ENCODE results near the gene SLC1A6. TPM values are rescaled to one million over a fixed set of nuclear protein-coding genes. Genes with fewer than 3 reads are reported as not detected.

SLC1A6 gene
- polyA plus RNA-seq, 1 experiment = not detected

DNA sequence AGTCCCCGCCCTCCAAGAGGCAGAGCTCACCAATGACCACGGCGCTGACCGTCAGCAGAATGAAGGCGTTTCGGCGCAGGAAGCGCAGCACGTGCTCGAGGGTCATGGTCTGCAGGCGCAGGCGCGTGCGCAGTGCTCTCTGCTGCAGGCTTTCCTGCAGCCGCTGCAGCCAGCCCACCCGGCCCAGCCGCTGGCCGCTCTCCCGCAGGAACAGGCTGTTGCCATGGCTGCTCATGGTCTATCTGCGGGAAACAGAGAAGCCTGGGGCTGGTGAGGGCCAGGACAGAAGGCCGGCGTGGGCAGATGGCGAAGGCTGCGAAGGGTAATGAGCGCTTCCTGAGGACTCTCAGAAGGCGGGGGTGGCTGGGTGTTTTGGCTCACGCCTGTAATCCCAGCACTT is 7.0 kb downstream of the SLC1A6 start:
- POLR2A ChIA-PET = no interaction called here
- DNase-seq (ENCODE audit: low read depth, low spot score) = no peak
- CTCF ChIA-PET = no interaction called here
- H3K27ac ChIP-seq (ENCODE audit: low read depth, low read length) = no peak overlapping the region
- no peaks in the 10 kb centered on the region for H3K27me3 ChIP-seq (ENCODE audit: control insufficient read depth, insufficient read depth, low read length)
- peaks cover 15% of the 10 kb centered on the region; the same call in 1 of the 2 replicates for H3K9me3 ChIP-seq (ENCODE audit: control insufficient read depth, insufficient read depth, low read length)
- H3K4me3 ChIP-seq (ENCODE audit: low read depth, low read length) = no peak overlapping the region
- TF ChIP-seq, protein P1, sequence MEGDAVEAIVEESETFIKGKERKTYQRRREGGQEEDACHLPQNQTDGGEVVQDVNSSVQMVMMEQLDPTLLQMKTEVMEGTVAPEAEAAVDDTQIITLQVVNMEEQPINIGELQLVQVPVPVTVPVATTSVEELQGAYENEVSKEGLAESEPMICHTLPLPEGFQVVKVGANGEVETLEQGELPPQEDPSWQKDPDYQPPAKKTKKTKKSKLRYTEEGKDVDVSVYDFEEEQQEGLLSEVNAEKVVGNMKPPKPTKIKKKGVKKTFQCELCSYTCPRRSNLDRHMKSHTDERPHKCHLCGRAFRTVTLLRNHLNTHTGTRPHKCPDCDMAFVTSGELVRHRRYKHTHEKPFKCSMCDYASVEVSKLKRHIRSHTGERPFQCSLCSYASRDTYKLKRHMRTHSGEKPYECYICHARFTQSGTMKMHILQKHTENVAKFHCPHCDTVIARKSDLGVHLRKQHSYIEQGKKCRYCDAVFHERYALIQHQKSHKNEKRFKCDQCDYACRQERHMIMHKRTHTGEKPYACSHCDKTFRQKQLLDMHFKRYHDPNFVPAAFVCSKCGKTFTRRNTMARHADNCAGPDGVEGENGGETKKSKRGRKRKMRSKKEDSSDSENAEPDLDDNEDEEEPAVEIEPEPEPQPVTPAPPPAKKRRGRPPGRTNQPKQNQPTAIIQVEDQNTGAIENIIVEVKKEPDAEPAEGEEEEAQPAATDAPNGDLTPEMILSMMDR (IDR thresholded peaks at IDR 0.05; ENCODE audit: low read depth, low read length) = no peak

DNA sequence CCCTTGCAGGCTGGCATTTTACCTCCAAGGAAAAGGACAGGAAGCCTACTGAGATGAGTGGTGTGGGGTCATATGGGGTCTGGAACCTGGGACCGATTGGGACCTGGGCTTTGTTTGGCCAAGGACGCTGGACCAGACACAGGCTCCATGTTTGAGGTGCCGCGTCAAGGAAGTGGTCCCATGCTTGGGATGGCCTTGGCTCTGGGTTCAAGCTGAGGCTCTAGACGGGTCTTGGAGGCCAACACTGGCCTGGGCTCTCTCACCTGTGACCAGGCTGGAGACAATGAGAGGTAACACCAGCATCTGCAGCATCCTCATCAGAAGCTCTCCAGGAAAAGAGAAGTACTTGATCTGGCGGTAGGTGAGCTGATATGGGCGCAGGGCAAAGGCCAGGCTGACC is 8.2 kb downstream of the SLC1A6 start:
- no peak for DNase-seq (ENCODE audit: low read depth, low spot score)
- no peak overlapping the region for H3K4me3 ChIP-seq (ENCODE audit: low read depth, low read length)
- no peak overlapping the region for H3K27ac ChIP-seq (ENCODE audit: low read depth, low read length)
- ChIA-PET POLR2A (no interaction called here), CTCF (no interaction called here)
- TF ChIP-seq, protein P1 (IDR thresholded peaks at IDR 0.05; ENCODE audit: low read depth, low read length) = no peak
- H3K27me3 ChIP-seq (ENCODE audit: control insufficient read depth, insufficient read depth, low read length) = no peaks in the 10 kb centered on the region
- peaks cover 15% of the 10 kb centered on the region; the same call in 1 of the 2 replicates for H3K9me3 ChIP-seq (ENCODE audit: control insufficient read depth, insufficient read depth, low read length)

DNA sequence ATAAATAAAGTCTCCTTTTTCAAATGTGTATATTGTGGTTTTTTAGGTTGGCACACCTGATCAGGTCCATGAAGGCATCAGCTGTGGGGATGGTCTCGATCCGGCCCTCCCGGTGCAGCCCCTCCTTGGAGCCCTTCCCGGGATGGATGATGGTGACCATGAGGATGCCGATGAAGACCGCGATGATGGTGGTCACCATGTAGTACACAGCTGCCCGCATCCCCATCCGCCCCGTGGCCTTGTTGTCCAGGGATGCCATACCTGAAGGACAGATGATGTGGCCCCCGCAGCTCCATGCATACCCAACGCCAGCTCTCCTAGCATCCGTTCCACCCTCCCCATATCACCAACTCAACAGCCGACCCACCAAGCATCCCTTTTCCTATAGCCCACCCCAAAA is 11.4 kb downstream of the SLC1A6 start:
- H3K9me3 ChIP-seq (ENCODE audit: control insufficient read depth, insufficient read depth, low read length) = peaks cover 15% of the 10 kb centered on the region; the same call in 1 of the 2 replicates
- H3K27ac ChIP-seq (ENCODE audit: low read depth, low read length) = no peak overlapping the region
- DNase-seq (ENCODE audit: low read depth, low spot score) = no peak
- ChIA-PET CTCF (no interaction called here), POLR2A (no interaction called here)
- TF ChIP-seq, protein P1 (IDR thresholded peaks at IDR 0.05; ENCODE audit: low read depth, low read length) = no peak
- H3K4me3 ChIP-seq (ENCODE audit: low read depth, low read length) = no peak overlapping the region
- no peaks in the 10 kb centered on the region for H3K27me3 ChIP-seq (ENCODE audit: control insufficient read depth, insufficient read depth, low read length)

DNA sequence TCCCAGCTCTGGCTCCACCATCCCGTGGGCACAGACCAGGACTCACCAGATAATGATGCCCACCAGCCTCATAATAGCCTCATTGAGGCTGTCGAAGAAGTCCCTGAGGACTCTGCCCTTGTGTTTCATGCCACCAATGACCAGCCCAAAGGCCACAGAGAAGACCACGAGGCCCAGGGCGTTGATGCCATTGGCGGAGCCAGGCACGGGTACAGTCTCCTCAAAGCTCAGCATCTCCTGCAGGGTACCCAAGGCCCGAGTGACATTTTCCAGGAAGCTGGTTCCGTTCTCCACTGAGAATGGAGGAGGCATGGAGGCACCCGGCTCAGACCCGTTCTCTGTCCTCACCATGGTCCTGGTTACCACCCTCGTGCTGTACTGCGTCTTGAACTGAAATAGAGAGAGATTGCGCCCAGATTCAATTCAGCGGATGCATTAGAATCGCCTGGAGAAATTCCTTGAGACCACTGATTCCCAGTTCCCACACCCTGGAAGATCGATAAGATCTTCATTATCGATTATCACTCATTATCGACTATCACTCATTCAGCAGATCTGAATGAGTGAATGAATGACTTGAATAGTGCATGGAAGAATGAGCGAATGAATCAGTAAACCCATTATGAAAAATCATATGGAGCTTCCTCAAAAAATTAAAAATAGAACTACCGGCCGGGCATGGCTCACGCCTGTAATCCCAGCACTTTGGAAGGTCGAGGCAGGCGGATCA is 17.5 kb downstream of the SLC1A6 start:
- ChIA-PET POLR2A (no interaction called here), CTCF (no interaction called here)
- no peak overlapping the region for H3K27ac ChIP-seq (ENCODE audit: low read depth, low read length)
- peaks cover 5% of the 10 kb centered on the region for H3K9me3 ChIP-seq (ENCODE audit: control insufficient read depth, insufficient read depth, low read length)
- H3K4me3 ChIP-seq (ENCODE audit: low read depth, low read length) = no peak overlapping the region
- TF ChIP-seq, protein P1 (IDR thresholded peaks at IDR 0.05; ENCODE audit: low read depth, low read length) = no peak
- DNase-seq (ENCODE audit: low read depth, low spot score) = no peak
- no peaks in the 10 kb centered on the region for H3K27me3 ChIP-seq (ENCODE audit: control insufficient read depth, insufficient read depth, low read length)

DNA sequence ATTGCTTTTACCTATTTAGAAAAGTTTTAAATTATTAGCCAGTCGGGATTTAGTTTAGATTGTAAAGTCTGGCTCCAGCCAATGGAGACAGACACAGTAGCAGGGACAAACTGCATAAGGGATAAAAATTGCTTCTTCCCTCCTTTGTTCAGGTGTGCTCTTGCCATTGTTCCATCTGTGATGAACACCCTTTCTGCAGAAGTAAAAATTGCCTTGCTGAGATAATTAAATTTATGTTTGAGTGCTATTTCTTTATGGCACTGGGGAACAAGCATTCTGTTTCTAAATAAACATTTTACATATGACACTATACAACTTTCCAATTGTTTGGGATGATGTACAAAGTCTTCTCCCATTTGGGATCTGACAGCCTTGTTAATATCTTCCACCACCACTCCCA is 20.4 kb downstream of the SLC1A6 start:
- DNase-seq (ENCODE audit: low read depth, low spot score) = no peak
- peaks cover 16% of the 10 kb centered on the region for H3K9me3 ChIP-seq (ENCODE audit: control insufficient read depth, insufficient read depth, low read length)
- ChIA-PET CTCF (no interaction called here), POLR2A (no interaction called here)
- no peak overlapping the region for H3K4me3 ChIP-seq (ENCODE audit: low read depth, low read length)
- no peaks in the 10 kb centered on the region for H3K27me3 ChIP-seq (ENCODE audit: control insufficient read depth, insufficient read depth, low read length)
- no peak overlapping the region for H3K27ac ChIP-seq (ENCODE audit: low read depth, low read length)
- TF ChIP-seq, protein P1 (IDR thresholded peaks at IDR 0.05; ENCODE audit: low read depth, low read length) = no peak
